NCI-H128 (cell line): ENCODE measurements around the gene NUP54.
A peak's percentile ranks its signal among the peaks of the same experiment; 100 is the strongest.

Source experiments
- DNase-seq: peaks from one replicate; lab custom pipeline; 2025; ENCODE audit not compliant: unreplicated experiment; lab: John Stamatoyannopoulos, UW

The NUP54 gene, protein sequence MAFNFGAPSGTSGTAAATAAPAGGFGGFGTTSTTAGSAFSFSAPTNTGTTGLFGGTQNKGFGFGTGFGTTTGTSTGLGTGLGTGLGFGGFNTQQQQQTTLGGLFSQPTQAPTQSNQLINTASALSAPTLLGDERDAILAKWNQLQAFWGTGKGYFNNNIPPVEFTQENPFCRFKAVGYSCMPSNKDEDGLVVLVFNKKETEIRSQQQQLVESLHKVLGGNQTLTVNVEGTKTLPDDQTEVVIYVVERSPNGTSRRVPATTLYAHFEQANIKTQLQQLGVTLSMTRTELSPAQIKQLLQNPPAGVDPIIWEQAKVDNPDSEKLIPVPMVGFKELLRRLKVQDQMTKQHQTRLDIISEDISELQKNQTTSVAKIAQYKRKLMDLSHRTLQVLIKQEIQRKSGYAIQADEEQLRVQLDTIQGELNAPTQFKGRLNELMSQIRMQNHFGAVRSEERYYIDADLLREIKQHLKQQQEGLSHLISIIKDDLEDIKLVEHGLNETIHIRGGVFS

DNA sequence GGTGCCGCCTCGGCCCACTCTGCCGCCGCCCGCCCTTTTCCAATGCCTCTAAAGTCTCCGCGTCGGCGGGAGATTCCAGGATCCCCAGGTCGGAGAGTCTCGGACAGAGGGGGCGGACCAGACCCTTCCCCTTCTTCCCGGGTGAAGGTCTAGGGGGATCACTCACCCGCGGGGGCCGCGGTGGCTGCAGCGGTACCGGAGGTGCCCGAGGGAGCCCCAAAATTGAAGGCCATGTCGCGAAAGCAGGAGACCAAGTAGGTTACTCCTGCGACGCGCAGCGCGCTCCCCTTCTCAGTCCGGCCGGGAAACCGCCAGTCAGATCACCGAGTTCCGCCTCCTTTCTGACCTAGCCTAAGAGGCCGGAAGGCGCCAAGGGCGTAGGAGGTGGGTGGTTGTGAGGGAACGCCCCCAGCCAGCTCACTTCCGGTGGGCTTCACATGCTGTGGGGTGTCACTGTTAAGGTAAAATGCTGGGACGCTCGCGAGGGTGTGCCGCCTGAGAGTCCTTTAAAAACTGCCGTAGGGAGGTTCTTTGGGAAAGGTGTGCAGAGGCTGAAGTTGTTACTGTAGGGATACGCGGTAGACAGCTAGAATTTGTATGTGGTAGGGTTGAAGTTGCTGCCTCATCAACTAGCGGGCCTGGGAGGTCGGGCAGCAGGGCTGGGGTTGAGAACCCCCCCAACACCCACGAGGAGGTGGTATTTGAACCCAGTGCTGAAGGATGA, at the start of gene NUP54:
NUP54 (minus strand) TSS at position 256 of the 724 bp plus-strand sequence; CDS start at position 233, 23 bp downstream.
- DNase-seq = peak; percentile 87

DNA sequence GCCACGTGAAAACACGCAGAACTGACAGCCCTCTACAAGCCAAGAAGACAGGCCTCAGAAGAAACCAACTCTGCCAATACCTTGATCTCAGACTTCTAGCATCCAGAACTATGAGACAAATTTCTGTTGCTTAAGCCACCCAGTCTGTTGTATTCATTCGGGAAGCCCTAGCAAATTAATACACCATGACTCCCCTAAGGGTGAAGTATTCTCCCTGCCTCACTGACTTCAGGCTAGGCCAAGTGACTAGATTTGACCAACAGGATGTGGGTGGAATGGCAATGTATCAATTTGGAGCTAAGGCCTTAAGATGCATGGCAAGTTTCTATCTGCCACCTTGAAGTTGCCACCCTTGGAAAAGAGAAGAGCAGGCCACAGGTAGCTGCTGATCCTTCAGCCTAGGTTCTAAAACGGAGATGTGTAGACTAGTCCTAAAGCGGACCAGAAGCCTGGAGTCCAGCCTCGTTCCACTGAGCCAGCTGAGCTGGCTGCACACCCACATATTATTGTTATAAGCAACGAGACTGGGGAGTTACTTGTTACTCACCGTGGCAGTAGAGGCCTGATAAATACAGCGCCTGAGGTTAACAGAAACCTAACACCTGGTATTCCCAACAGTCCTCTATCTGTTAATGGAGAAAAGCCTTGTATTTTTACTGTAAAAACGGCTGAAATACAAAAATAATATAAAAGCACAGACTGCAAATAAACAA, 49.0 kb upstream of the NUP54 start:
- no peak for DNase-seq

DNA sequence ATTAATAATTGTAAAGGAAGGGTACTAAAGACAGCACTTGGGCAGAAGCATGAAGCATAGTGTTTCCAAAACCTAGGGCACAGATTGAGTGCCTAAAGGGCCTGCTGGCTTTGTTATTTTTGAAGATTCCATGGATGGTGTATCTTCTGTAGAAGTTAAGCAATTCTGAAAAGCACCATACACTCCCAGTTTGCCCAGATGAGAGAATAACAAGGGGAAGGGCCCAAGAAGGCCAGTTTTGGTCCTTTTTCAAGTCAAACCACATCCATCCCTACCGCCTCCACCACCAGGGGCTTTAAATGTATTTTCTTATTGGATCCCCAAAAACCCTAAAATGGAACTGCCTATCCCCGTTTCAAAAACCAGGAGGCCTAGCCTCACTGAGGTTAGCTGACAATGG, 48.2 kb upstream of the NUP54 start:
- no peak for DNase-seq

DNA sequence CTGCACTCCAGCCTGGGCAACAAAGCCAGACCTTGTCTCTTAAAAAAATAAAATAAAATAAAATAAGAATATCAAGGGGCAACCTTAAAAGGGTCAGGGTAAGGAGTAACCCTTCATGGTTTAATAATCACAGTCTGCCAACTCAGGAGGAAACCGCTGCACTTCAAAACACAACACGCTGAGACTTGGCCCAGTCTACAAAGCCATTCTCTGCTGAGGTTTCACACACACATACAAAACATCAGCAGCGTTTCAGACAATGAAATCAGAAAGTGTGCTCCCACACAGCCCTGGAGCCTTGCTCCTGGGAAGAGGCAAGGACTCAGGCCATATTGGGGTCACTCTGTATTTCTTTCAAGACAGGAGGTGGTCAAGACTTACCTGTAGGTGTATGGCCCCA, 47.1 kb upstream of the NUP54 start:
- no peak for DNase-seq

DNA sequence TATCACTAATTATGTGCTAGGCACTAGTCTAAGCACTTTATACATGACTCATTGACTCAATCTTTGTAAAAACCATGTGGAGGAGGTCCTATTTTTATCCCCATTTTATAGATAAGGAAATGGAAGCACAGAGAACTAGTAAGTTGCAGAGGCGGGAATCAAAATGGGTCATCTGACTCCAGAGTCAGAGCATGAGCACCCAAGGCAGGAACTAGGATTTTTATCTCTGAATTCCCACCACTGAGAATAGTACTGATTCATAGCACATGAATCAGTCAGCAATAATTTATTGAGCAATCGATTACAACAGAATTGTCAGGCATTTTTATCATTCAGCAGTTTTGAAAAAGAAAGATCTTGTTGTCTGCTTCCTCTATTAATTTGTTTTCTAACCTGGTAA, 46.1 kb upstream of the NUP54 start:
- no peak for DNase-seq

DNA sequence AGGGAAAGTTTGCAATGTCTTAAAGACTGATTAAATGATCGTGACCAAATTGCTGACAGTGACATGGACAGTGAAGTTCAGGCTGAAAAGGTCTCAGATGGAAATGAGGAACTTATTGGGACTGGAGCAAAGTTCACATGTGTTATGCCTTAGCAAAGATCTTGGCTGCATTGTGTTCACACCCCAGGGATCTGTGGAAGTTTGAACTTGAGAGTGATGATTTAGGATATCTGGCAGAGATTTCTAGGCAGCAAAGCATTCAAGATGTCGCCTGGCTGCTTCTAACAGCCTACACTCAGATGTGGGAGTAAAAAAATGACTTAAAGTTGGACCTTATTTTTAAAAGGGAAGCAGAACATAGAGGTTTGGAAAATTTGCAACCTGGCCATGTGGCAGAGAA, 44.0 kb upstream of the NUP54 start:
- no peak for DNase-seq

DNA sequence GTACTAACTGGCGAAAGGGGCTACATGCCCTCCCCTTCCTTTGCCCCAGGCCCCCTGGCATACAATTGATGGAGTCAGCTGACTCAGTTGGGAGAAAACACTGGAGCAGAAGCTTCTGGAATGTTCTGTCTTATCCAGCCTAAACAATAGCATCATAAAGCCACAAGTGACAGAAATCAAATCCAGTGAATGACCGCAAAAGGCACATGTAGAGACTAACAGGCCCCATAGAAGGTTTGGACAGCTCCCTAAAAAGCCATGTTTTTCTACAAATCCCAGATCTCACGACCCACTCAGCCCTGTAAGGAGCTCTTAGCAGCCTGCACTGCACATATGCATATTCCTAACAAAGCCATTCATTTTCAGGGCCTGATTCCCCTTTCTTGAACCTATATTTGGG, 40.4 kb upstream of the NUP54 start:
- no peak for DNase-seq

DNA sequence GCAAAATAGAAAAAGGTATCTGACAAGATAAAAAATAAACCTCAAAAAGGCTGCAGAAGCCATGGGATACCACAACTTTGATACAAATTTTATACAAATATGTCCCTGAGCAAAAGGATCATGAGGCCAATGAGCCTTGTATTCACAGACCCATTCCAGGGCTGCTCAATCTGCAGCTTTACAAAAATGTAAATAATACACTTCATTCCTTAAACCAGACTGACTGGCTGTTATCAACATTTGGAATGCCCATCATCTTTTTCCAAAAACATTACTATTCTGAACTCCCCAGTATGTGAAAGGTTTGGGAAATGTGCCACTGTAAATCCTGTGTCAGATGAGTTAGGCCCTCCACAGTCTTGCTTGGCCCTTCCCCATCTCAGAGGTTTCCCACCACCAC, 40.0 kb upstream of the NUP54 start:
- DNase-seq = no peak

DNA sequence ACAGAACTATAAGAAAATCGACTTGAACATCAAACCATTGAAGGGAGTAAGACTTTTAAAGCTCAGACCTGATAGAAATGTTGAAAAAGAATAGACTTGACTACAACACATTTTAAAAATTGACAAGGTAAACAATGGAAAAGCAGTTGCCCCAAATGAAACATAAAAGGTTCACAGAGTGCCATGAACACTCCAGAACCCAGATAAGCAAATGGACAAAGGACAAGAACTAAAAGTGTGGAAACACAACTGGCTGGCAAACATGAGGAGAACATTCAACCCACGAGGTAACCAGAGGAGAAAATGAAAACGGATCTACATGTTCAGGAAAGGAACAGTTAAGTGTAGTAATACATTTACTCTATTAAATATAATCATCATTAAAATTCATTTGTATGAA, 39.0 kb upstream of the NUP54 start:
- no peak for DNase-seq

DNA sequence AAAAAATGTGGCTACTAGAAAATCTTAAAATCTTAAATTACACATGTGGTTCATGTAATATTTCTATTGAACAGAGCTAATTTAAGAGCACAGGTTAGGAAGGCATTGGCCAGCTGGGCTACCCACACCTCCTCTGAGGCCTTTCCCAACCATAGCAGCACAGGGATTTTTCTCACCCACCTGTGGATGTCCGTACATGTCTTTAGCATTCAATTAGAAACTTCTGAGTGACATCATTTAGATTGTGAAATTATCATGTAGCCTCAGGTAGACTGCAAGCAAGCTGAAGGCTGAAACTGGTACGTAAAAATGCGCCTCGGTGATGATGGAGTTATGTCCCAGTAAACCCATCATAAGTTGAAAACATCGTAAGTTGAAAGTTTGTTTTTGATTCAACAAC, 34.3 kb upstream of the NUP54 start:
- no peak for DNase-seq

DNA sequence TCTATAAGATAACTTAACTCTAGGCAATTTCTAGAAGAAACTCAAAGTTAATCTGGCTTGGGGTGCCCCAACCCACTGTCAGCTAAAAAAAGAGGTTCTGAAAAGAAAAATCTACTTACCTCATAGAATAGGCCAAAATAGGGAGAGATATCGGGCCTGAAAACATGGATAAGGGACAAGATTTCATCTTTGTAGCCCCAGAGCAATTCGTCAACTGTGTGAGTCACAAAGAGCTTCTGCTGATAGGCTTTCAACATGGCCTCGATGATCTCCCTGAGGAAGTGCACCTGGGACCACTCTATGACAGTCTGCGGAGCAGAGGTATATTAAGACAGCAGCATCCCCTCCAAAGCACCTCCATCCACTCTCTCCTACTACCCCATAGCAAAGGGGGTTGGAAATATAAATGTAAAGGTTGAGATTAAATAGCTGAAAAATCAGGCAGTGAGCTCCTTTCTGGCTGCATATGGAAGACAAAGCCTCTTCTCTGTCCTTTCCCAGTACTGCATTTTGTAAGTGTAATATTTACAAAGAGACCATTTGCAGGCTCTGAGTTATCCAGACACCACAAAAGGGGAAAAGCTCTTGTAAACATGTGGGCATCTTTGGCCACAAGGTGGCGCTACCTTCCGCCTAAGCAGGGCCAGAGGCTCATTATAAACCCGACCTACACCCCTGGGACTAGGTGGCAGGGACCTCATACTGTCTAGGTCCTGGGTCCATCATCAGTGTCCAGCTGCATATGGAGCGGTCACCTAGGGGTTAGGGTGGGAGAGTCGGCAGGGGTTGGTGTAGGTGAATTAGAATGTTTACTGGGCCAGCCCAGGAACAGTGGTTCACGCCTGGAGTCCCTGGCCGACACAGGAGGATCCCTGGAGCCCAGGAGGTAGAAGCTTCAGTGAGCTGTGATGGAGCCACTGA, 31.5 kb upstream of the NUP54 start:
- DNase-seq = peak; percentile 51

DNA sequence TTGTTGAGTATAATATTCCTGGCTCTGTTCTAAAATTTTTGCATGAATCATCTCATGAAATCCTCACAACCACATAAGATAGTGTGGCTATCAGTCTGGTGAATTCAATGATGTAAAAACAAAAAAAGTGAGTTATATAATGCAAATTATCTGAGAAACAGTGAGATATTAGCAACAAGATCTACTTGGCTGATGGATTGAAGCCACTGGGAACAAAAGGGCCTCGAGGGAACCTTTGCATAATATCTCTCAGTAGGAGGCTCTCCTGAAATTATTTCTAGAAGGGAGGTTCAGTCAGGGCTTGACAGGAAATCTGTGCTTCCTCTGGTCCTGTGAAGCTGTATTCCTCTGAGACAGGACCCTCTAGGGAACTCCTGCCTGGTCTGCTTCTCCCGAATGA, 30.1 kb upstream of the NUP54 start:
- no peak for DNase-seq

DNA sequence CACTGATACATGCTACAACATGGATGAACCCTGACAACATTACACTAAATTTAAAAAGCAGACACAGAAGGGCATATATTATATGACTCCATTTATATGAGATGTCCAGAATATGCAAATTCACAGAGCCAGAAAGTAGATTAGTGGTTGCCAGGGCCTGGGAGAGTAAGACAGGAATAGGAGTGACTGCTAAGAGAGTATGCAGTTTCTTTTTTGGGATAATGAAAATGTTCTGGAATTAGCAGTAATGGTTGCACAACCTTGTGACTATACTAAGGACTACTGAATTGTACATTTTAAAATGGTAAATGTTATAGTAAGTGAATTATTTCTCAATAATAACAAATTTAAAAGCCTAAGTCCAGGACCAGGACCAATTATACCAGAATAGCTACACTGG, 29.5 kb upstream of the NUP54 start:
- DNase-seq = no peak

DNA sequence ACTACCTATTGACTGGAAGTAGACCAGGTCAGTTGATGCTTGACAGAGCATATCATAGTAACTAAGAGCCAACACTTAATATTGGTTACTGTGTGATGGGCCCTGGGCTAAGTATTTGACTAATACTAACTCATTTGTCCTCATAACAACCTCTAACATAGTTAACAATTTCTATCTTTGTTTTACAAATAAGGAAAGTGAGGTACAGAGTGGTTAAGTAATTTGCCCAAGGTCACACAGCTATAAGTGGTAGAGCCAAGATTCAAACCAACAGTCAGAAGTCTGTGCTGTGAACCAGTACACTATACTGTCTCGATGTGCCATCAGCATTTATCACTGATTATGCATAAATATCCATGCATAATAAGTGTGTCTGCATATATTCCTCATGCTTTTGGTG, 27.1 kb upstream of the NUP54 start:
- DNase-seq = no peak

DNA sequence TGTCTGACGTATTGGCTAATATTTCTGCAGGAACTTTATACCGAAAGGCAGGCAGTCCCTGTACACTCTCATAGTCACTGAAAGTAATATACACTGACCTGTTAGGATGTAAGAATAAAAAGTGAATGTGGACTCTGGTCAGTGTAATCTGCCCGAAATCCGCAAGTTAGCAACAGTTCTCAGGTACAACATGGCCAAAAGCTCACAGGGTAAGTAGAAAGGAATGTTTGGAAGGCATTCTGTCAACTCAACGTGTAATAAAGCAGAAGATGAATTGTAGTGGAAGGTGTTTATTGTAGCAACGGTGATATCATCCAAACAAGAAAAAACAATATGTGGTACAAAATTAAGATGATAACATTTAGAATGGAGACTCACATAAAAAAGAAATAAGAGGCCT, 26.0 kb upstream of the NUP54 start:
- DNase-seq = no peak

DNA sequence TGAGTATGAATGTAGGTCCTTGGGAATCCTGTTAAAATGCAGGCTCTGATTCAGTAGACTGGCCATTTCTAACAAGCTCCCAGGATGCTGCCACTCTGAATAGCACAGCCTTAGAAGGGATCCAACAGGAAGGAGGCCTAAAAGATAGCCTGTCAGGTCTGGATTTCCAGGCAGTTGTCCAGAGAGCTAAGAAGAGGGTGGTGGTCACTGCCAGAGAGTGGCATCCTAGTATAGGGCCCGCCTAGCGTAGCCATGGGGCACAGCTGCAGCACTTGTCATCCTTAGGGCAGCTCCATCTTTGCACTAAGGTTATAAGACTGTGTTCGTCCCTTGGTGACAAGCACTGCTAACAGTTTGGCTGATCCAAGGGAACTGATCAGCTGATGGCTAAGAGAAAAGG, 20.5 kb upstream of the NUP54 start:
- no peak for DNase-seq

DNA sequence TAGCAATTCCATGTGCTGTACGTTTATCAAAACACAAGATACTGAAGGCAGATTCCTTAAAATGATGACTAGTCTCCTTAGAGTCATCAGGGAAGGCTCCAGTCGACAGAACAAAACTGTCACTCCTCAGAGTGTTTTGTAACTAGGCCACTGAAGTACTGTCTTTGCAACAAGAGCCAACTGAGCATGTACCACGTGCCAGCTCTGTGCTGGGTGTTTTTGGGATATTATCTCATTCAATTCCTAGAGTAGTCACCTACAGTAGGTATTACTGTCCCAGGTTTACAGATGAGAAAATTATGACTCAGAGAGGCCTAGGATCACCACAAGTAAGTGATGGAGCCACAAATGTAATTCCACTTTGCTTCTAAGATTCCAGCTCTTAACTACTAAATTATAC, 18.3 kb upstream of the NUP54 start:
- DNase-seq = no peak

DNA sequence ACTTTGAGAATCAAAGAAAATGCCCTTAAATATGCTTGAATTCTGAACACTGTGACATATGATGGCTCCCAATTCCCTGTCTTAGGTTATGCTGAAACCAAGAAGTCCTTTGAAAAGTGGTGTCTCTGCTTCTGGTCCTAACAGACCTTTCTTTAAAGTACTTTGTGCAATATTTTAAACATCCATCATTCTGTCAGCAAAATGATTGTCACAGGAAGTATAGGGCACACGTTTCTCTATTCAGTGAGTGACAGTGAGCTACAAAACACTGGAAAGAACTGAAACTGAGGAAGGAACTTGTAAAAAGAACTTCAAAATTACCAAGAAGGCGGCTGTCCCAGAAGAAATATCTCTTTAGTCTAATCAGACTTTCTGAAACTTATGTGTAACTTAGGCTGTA, 12.2 kb upstream of the NUP54 start:
- no peak for DNase-seq

DNA sequence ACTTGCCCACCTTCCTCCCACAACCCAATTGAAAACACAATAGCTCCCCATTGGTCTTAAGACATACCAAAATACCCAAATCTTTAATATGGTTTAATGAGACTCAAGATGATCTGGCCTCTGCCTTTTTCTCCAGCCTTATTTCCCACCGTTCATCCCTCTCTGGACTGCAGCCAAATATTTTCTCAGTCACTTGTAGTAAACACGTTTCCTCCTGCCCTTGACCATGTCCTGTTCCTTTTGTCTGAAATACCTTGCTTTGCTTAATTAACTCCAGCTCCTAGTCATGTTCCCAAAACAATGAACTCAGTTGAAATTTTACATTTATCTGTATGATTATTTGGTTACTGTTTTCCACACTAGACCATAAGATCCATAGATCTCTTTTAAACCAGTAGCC, 8.4 kb upstream of the NUP54 start:
- no peak for DNase-seq

DNA sequence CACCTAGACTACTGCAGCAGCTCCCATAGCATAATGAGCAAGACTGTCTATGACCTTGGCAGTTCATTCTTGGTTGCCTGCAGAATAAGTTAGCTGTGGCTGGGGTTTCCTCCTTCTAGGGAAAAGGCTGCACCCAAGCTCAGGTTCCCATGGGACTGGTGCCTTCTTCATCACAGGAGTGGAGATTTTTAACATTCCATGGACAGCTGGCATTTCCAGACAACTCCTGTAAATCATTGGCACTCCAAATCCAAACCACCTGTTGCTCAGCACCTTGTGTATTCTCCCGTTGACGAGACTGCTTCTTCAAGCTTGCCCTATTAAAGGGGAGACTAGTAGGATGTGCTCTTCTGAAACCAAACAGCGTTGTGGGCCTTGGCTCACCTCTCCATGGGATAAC, 7.8 kb upstream of the NUP54 start:
- DNase-seq = no peak

DNA sequence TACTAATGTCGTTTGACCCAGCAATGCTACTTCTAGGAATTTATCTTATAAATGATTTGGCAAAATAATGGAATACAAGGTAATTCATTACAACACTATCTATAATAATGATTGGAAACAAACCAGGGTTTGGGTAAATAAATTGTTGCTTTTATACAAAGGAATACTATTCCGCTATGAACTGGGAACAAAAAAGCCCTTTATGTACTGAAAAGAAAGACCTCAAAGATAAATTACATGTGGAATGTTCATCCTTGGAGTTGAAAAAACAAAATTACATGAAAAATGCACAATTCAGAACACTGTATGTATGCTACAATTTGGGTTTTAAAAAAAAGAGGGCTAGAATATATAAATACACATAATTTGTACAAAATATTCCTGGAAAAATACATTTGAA, 5.2 kb upstream of the NUP54 start:
- DNase-seq = no peak
